Testis (tissue), 3 donors: ENCODE results near the gene CDK17. TPM values are rescaled to one million over a fixed set of nuclear protein-coding genes. Genes with fewer than 3 reads are reported as not detected.
"Not testable (repeated sequence)": the region's sequence is repeated elsewhere in the genome, so short reads cannot be mapped to it uniquely, and the experiment has no call there.

Experiments
- DNase-seq: peaks from one replicate; pipeline ENCODE4 v3.0.0-alpha.2; 2019
- H3K27ac ChIP-seq, 2 donors: fragments of 200-600 bp; sonication (generic); one replicate each; pipeline ENCODE4 v1.5.1; 2019
- H3K27me3 ChIP-seq: fragments of 200-600 bp; sonication (generic); one replicate; pipeline ENCODE4 v1.5.1; 2019
- H3K36me3 ChIP-seq: fragments of 200-600 bp; sonication (generic); one replicate; pipeline ENCODE4 v1.5.1; 2017; ENCODE audit warnings: low read depth; ENCODE audit errors: missing control alignments
- H3K4me1 ChIP-seq: fragments of 200-600 bp; sonication (generic); one replicate; pipeline ENCODE4 v1.5.1; 2019
- H3K4me3 ChIP-seq, 2 donors: fragments of 200-600 bp; sonication (generic); one replicate each; pipeline ENCODE4 v1.5.1; 2017 to 2019
- H3K9me3 ChIP-seq: fragments of 200-600 bp; sonication (generic); one replicate; pipeline ENCODE4 v1.5.1; 2017
- CTCF ChIP-seq, 3 experiments: fragments of 450-650 bp in 2 of 3; fragments of 200-600 bp in 1 of 3; sonication (generic) in 1 of 3; IDR thresholded peaks; one replicate each; pipeline ENCODE4 v1.5.1; 2016 to 2019; ENCODE audit warnings: antibody characterized with exemption in 3 of 3, mild to moderate bottlenecking in 2 of 3, moderate library complexity in 1 of 3
- POLR2A ChIP-seq: fragments of 450-650 bp; IDR thresholded peaks from one replicate; pipeline ENCODE4 v1.6.1; 2017; ENCODE audit warnings: antibody characterized with exemption, mild to moderate bottlenecking, moderate library complexity
- WGBS, 2 donors: methylation state at CpG; one replicate each; pipeline ENCODE4 v1.1.5; 2018; 5-methylcytosine and 5-hydroxymethylcytosine counted together
- intact Hi-C: fragments of 100-400 bp; cut with DNase I; formaldehyde crosslinking; loops from one replicate; pipeline ENCODE4 v1.15.1; 2023; ENCODE audit warnings: low total_unique reads
- polyA plus RNA-seq: library from polyadenylated mRNA; stranded (reverse); fragments of 350-450 nt; fragmentation: Illumina TruSeq; extraction: RNeasy Lipid Tissue Mini Kit (QIAGEN cat#74804); gene quantifications from one replicate; pipeline ENCODE4 v1.2.3, GENCODE V29; 2014; ENCODE audit warnings: low read depth, low replicate concordance; ENCODE audit not compliant: insufficient read depth
- total RNA-seq, 2 donors: library from RNA; depleted of rRNA; stranded (reverse); fragments of >200 nt; gene quantifications; one replicate each; pipeline ENCODE4 v1.2.3, GENCODE V29; 2016

CDK17 gene
- total and polyA plus RNA-seq, 3 donors from 2014 or later: 40.7 to 100.0 (median 91.5) TPM

DNA sequence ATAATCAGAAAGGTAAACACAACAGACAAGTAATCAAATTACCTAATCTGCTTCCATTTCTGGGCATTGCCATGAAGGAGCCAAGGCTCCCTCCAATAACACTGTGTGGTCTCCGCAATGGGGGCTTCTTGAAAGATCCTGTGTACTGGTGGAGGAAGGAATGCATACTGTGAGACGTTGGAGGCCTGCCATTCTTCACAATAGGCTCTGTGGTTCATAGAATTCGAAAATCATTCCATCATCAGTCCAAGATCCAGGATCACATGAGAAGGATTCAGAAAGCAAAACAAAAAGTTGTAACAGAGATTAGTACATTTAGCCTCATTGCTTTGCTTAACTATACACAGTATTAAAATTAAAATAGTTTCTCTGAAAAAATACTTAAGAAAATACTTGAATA lies 76.3 kb downstream of the CDK17 start:
- DNase-seq: no peak
- H3K4me3 ChIP-seq: no peak overlapping the region

DNA sequence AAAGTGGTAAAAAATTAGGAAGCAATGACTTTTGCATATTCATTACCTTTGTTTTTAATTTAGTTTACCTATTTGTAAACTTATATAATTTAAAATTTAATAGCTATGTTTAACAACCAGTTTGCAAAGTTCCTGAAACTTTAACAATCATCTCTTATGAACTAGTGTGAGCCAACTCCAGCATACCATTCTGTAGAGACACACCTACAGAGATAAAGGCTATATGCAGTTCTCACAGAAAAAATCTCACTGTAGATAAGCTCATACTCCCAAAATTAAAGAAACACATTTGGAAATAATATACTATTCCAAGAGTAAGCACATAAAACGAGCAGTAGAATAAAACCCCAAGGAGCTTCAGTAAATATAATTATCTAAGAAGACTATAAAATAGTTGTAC lies 77.5 kb downstream of the CDK17 start:
- DNase-seq: no peak
- Histone ChIP-seq H3K36me3 (no peaks in the 10 kb centered on the region), H3K27ac (no peak overlapping the region), H3K9me3 (no peaks in the 10 kb centered on the region), H3K4me1 (no peaks in the 10 kb centered on the region), H3K4me3 (no peak overlapping the region), H3K27me3 (no peaks in the 10 kb centered on the region)
- no peak for TF ChIP-seq POLR2A
- no peak for TF ChIP-seq CTCF (IDR thresholded peaks at IDR 0.05)
- 77 to 91% methylated on average over 1 of the region's 1 CpG for WGBS, 2 donors
- intact Hi-C loops: no loop called here

More for the DNA sequence above, 76.3 kb downstream of the CDK17 start:
- Histone ChIP-seq H3K27ac (no peak overlapping the region), H3K27me3 (no peaks in the 10 kb centered on the region), H3K9me3 (no peaks in the 10 kb centered on the region), H3K36me3 (no peaks in the 10 kb centered on the region), H3K4me1 (no peaks in the 10 kb centered on the region)
- 83 to 87% methylated on average over 3 of the region's 3 CpGs for WGBS, 2 donors
- TF ChIP-seq POLR2A: no peak
- no peak for TF ChIP-seq CTCF (IDR thresholded peaks at IDR 0.05)
- intact Hi-C loops: no loop called here

DNA sequence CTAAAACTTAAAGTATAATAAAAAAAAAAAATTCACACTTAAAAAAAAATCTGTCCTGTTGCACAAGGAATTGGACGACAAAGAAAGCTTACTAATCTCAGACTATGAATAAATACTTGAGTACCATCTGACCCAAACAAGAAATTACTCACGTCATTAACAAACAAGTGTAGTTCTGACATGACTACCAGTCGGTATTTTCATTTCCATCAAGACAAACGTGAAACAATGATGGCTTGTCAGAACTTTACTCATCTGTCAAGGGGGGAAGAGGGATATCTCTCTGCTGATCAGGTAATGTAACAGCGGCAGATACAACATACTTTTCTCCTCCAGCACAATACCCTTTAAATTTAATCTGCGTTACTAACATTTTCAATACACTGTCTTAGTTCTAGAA lies 78.3 kb downstream of the CDK17 start:
- Histone ChIP-seq H3K4me3 (no peak overlapping the region), H3K27me3 (no peaks in the 10 kb centered on the region), H3K27ac (no peak overlapping the region), H3K36me3 (no peaks in the 10 kb centered on the region), H3K9me3 (no peaks in the 10 kb centered on the region), H3K4me1 (no peaks in the 10 kb centered on the region)
- DNase-seq: no peak
- WGBS, 2 donors: 94% methylated on average over 6 of the region's 6 CpGs
- intact Hi-C loops: no loop called here
- TF ChIP-seq CTCF (IDR thresholded peaks at IDR 0.05): no peak
- TF ChIP-seq POLR2A: no peak

DNA sequence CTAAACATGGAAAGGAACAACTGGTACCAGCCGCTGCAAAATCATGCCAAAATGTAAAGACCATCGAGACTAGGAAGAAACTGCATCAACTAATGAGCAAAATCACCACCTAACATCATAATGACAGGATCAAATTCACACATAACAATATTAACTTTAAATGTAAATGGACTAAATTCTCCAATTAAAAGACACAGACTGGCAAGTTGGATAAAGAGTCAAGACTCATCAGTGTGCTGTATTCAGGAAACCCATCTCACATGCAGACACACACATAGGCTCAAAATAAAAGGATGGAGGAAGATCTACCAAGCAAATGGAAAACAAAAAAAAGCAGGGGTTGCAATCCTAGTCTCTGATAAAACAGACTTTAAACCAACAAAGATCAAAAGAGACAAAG lies 82.4 kb downstream of the CDK17 start:
- H3K4me1 ChIP-seq, DNase-seq, H3K4me3 ChIP-seq, H3K36me3 ChIP-seq, intact Hi-C loops, H3K9me3 ChIP-seq, H3K27me3 ChIP-seq, H3K27ac ChIP-seq: not testable (repeated sequence)
- 100% methylated on average over 2 of the region's 2 CpGs for WGBS, 2 donors

DNA sequence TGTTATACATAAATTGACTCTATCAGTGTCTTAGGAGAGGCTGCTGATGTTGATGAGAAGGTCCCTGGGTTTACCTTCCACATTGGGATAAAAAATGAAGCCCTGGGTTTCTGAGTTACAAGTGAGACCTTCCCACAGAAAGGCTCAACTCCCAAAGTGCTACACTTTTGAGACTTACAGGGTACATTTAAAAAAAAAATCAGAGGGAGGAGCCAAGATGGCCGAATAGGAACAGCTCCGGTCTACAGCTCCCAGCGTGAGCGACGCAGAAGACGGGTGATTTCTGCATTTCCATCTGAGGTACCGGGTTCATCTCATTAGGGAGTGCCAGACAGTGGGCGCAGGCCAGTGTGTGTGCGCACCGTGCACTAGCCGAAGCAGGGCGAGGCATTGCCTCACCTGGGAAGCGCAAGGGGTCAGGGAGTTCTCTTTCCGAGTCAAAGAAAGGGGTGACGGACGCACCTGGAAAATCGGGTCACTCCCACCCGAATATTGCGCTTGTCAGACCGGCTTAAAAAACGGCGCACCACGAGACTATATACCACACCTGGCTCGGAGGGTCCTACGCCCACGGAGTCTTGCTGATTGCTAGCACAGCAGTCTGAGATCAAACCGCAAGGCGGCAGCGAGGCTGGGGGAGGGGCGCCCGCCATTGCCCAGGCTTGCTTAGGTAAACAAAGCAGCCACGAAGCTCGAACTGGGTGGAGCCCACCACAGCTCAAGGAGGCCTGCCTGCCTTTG lies 84.3 kb downstream of the CDK17 start:
- H3K4me1 ChIP-seq, H3K27ac ChIP-seq, H3K9me3 ChIP-seq, intact Hi-C loops, H3K27me3 ChIP-seq, H3K36me3 ChIP-seq, H3K4me3 ChIP-seq, DNase-seq: not testable (repeated sequence)
- WGBS, 2 donors: 85 to 89% methylated on average over 23 to 26 of the region's 33 CpGs

DNA sequence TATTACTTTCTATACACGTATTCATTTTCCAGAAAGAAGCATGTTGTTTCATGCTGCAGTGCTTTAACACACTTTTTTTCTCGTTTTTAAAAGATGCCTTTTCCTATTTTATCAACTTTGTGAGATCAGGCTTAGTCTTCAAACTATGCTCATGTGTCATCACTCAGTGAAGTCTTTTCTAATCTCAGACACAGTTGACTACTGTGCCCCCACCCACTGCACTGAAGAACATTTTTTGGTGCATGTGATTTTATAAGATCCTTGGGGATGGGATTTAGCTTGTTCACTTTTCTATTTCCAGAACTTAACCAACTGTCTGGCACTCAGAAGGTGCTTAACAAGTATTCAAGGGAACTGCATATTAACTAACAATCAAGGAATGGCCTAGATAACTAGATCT lies 85.5 kb downstream of the CDK17 start:
- Histone ChIP-seq H3K4me1 (peaks cover 5% of the 10 kb centered on the region), H3K27me3 (no peaks in the 10 kb centered on the region), H3K4me3 (no peak overlapping the region), H3K9me3 (no peaks in the 10 kb centered on the region), H3K36me3 (no peaks in the 10 kb centered on the region), H3K27ac (no peak overlapping the region)
- DNase-seq: no peak
- intact Hi-C loops: no loop called here
- no peak for TF ChIP-seq POLR2A
- no peak for TF ChIP-seq CTCF (IDR thresholded peaks at IDR 0.05)
- WGBS, 2 donors: 53 to 67% methylated on average over 2 of the region's 2 CpGs
